GM21717 (cell line): ENCODE data around the gene CD74.

Experiments used
- ATAC-seq: cut with Tn5 transposase; IDR thresholded peaks from one replicate; pipeline ENCODE4 v1.9.1; 2021; ENCODE audit warnings: mild to moderate bottlenecking, moderate library complexity; ENCODE audit not compliant: unreplicated experiment

Gene CD74

DNA sequence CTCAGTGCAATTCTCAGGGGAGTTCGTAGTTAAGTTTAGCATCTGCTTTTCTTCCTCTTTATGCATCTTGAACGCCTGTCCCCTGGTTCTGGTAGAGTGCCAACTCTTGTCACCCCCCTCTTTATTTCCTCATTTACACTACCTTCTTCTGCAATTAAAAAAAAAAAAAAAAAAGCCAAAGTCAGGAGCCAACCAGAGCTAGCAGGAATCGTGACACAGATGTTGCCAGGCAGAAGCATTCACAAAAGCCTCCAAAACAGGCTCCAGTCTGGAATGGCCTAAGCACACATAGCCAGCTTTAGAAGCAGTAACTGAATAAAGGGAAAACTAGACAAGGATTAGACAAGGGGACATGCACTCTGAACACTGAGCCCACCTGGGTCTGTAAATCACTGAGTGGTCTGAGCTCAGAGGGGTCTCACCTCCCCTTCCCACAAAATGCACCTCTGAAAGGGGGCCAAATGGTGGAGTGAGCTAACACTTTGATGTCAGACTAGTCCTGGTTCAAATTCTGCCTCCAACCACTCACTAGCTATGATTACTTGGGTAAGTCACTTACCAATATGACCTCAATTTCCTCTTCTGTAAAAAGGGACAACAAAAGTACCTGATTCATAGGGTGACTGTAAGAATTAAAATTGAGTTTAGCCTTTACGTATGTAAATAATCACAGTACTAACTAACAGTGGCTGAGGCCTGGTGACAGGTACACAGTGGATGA, 2.0 kb downstream of the CD74 start:
- no peak for ATAC-seq

- peak; percentile 37 for ATAC-seq
Observed at GRCh38 chr5:150409638-150410523, 2.8 kb downstream of the CD74 start.

DNA sequence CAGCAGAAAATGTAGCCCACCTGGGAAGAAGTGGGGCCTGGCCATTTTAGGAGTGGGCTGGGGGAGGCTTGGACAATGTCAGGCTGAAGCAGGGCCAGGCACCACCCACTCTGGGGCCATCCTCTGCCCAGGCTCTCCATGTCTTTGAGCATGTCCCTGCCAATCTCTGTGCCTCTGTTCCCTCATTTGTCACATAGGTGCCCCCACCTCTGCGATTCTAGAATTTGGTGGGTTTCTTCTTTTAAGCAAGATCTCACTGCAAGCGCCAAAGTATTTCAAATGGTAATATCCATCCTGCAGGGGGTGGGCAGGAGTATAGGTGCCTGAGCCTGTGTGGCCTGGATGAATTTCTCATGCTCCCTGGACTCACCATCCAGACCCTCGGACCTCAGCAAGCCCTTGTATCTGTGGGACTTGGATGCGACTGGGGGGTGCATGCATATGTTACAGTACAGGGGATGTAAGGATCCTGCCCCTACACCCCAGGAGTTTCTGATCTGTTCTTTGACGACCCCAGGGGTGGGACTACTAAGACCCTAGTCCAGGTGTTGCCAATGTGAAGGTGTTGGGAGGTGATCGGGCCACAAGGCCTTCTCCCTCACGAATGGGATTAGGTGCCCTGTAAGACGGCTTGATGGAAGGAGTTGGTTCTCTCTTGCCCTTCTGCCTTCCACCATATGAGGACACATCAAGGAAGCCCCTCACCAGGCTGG, 4.3 kb downstream of the CD74 start:
- ATAC-seq, result no peak

DNA sequence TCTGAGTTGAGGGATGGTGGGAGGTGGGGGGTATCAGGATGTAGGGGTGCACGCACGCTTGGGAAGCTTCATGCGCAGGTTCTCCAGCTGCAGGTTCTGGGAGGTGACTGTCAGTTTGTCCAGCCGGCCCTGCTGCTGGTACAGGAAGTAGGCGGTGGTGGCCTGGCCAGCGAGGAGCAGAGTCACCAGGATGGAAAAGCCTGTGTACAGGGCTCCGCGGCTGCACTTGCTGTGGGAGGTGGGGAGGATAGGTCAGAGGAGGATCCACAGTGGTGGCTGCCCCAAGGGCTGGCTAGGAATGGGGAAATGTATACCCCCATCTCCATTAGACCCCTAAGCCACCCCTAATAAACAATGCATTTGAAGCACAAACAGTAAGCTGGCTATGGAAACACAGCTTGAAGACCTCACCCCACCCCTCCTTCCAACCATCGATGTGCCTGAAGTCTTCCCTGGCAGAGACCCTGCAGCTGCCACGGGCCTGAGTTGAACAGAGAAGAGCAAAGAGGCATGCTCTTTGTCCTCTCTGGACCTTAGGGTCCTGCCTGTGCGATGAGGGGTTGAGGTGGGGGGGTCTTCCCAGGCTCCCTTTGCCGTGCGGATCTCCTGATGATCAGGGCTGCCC, 5.5 kb downstream of the CD74 start:
- no peak for ATAC-seq

DNA sequence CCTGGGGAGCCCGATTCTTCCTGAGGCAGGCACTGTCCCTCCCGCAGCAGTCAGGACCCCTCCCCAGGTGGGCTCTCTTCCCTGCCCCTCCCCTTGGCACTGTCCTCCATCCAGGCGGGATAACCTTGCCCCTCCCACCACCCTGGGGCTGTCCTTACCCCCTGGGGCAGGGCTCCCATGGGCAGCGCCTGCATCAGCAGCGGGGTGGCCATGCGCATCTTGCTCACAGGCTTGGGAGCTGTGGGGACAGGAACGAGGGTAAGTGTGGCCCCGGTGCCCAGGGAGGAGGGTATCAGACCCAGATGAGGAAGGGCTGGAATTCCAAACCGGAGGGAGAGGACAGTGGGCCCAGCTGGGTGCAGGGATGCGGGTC, 6.0 kb downstream of the CD74 start:
- no peak for ATAC-seq

DNA sequence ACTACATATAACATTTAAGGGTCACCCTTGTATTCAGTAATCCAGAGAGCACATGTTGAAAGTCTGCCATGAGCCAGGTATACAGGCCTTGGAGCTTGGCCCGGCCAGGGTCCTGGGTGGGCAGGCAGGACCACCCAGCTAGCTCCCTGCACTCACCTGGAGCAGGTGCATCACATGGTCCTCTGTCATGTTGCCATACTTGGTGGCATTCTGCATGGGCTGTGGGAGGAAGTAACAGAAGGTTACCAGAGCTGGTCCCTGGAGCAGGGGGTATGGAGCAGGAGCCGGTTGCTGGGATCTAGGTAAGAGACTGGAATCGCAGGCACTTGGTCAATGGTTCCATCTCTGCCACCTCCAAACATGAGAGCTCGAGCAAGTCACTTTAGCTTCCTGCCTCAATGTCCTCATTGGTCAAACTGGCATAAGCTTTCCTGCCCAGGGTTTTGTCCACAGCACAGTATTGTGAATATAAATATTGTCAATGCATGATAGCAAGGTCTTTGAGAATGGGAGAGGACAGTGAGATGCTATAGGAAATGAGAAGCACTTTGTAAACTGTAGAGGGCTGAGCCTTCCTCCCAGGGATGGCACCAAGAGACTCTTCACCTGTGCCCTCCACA, 6.5 kb downstream of the CD74 start:
- ATAC-seq, result no peak

- ATAC-seq, result no peak
Observed at GRCh38 chr5:150404941-150405816, 7.5 kb downstream of the CD74 start.

- no peak for ATAC-seq
Observed at GRCh38 chr5:150404535-150404934, 8.2 kb downstream of the CD74 start.

GRCh38 chr5:150404121-150404520, 8.6 kb downstream of the CD74 start:
- no peak for ATAC-seq

GRCh38 chr5:150402901-150403342, 9.8 kb downstream of the CD74 start:
- ATAC-seq, result no peak

DNA sequence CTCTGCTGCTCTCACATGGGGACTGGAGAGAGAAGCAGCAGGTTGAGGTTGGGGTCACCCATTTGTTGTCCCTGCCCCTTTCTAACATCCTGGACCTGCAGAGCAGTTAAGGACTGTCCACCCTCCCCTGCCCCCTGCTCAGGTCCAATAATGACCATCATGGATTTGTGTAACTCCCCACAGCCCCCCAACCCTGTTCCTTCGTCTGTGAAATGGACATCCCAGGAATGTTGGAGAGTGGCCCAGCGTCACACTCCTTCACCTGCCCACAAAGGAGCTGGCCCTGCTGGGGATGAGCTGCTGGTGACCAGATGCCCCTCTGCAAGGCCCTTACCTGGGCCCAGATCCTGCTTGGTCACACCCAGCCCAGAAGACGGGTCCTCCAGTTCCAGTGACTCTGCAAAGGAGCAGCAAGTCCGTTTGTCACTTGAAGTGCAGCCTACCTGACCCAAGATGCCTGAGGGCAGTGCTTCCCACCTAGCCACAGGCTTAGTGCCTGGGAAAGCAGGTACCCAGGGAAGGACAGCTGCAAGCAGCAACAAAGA, 10.4 kb downstream of the CD74 start:
- ATAC-seq, result no peak

DNA sequence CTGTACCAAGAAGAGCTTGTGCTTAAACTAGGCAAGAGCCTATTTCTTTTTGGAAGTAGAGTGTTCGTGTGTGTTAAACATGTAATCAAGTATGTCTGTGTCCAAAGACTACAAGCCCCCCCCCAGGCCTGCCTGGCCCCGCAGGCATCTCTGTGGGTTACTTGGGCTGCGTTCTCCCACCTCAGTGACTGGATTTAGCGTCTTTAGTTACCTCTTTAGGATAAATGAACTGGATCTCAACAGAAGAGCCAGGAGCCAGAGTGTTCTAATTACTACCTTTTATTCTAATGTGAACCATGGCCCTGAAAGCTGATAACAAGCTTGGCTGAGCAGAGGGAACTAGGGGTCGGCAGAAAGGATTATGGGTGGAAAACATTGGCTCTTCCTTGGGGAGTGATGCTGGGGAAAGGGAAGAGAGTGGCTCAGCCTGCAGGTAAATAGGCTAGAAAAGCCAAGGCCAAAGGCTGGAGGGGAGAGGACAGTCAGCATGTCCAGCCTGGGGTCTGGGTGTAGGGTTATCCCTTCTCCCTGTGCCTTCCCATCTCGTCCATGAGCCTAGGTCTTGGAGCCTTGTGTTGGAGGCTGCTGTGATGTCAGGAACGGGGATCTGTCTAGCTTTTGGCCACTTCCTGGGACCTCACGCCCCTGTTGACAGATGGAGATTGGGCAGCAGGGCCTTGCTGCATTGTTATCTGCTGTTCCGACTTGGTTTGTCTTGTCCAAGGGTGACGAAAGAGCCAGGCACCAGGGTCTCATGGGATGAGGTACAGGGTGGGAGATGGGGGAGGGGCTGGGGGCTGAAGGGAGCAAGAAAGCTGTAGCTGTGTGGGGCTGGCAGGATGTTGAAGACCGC, 11.1 kb downstream of the CD74 start:
- no peak for ATAC-seq

- no peak for ATAC-seq
Observed at GRCh38 chr5:150401076-150401375, 11.7 kb downstream of the CD74 start.

GRCh38 chr5:150400316-150401075, 12.2 kb downstream of the CD74 start:
- no peak for ATAC-seq

DNA sequence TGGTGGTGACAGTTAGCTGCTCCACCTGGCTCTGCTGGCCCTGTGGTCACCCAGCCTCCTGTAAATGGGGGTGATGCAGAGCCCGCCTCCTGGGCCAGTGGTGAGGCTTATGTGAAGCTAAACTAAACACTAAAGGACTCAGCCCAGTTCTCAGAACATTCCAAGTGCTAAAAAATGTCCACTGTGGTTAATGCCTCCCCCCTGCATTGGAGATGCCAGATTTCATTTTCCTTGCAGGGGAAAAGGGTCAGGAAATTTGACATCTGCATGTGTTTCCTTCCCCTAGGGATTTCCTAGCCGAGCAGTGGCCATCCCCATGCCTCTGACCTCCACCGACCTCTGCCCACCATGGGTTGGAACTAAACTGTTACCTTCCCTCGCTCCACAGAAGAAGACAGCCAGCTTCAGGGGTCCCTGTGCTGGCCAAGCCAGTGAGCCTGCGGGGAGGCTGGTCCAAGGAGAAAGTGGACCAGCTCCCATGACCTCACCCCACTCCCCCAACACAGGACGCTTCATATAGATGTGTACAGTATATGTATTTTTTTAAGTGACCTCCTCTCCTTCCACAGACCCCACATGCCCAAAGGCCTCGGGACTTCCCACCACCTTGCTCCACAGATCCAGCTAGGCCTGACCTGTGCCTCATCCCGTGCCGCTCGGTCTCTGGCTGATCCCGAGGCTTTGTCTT, 13.0 kb downstream of the CD74 start:
- peak; percentile 8 for ATAC-seq

GRCh38 chr5:150398722-150399523, 13.8 kb downstream of the CD74 start:
- ATAC-seq, result peak; percentile 57
